ENCODE data around the gene PRSS27. TPM values are rescaled to one million over a fixed set of nuclear protein-coding genes. Genes with fewer than 3 reads are reported as not detected.

Gene PRSS27
- total and polyA plus RNA-seq, 2 of the 8 experiments (the other 6 are each of a cell fraction or from before 2014, with no cell fraction given), result 1.3 to 7.5 TPM

DNA sequence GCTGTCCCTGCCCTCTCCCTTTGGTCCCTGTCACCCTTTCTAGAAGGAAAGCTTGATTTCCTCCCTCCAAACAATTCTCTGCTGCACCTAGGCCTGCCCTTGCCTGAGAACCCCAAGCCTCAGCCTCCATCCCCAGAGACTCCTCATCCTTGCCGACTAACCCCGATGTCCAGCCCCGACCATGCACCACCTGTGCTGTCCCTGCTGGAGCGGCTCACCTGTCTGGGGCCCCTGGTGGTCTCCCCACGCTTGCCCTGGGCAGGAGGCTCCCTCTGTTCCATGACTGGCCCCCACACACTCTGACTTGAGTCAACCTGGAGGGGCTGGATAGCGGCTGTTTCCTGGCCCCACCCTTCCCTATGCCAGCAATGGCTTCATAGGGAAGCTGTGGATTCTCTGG is 20.5 kb upstream of the PRSS27 start (continued):
- TF ChIP-seq BRCA1 (IDR thresholded peaks at IDR 0.05; ENCODE audit: low read depth, low read length), result no peak
- TF ChIP-seq HDAC2 (IDR thresholded peaks at IDR 0.05; ENCODE audit: borderline replicate concordance in 1 of 2, low read depth in 2 of 2, low read length in 2 of 2), result no peak
- no peak for TF ChIP-seq TBP (IDR thresholded peaks at IDR 0.05; ENCODE audit: low read depth, low read length)
